ENCODE measurements around the gene RAPH1.

The RAPH1 gene

GRCh38 chr2:203583084-203583695, 48.1 kb upstream of the RAPH1 start:
- TF ChIP-seq ZNF132 (tag by site-specific recombination; IDR thresholded peaks at IDR 0.05; ENCODE audit: borderline replicate concordance) (no peak), PRDM6 (tag by site-specific recombination; IDR thresholded peaks at IDR 0.05) (no peak), BCL11B (tag by site-specific recombination; IDR thresholded peaks at IDR 0.05; ENCODE audit: low read depth) (no peak), ZNF561 (tag by site-specific recombination; IDR thresholded peaks at IDR 0.05; ENCODE audit: borderline replicate concordance) (no peak), ZNF571 (tag by site-specific recombination; IDR thresholded peaks at IDR 0.05) (no peak), ZNF350 (tag by site-specific recombination; IDR thresholded peaks at IDR 0.05) (no peak), ZNF596 (tag by site-specific recombination; IDR thresholded peaks at IDR 0.05) (no peak), ZNF24 (tag by site-specific recombination; IDR thresholded peaks at IDR 0.05) (no peak), ZNF501 (tag by site-specific recombination; IDR thresholded peaks at IDR 0.05) (no peak), ZNF600 (tag by site-specific recombination; IDR thresholded peaks at IDR 0.05) (no peak), SP3 (tag by site-specific recombination; IDR thresholded peaks at IDR 0.05) (no peak)
- no peak overlapping the region for H3K4me3 ChIP-seq (ENCODE audit: low read depth, low read length)
- H3K4me1 ChIP-seq (ENCODE audit: control insufficient read depth, insufficient read depth, low read length): 0 out of 2 replicates have a peak, but pooled peaks cover 7% of the 10 kb centered on the region
- no peaks in the 10 kb centered on the region for H3K36me3 ChIP-seq (ENCODE audit: control insufficient read depth in 2 of 2, insufficient read depth in 1 of 2, low read length in 2 of 2)
- no peaks in the 10 kb centered on the region for H3K9me3 ChIP-seq (ENCODE audit: control insufficient read depth, insufficient read depth, low read depth, low read length)
- ChIA-PET CTCF (interaction anchor here (0.5 kb wide), 2 partner anchors 42 to 296 kb away, joined by 4 read pairs; no protein-coding TSS in a partner anchor), POLR2A (no interaction called here)
- H3K27ac ChIP-seq (ENCODE audit: extremely low read depth, low read depth, low read length): no peak overlapping the region

- Histone ChIP-seq H3K9me3 (ENCODE audit: control insufficient read depth, insufficient read depth, low read depth, low read length) (no peaks in the 10 kb centered on the region), H3K4me1 (ENCODE audit: control insufficient read depth, insufficient read depth, low read length) (0 out of 2 replicates have a peak, but pooled peaks cover 7% of the 10 kb centered on the region), H3K27ac (ENCODE audit: extremely low read depth, low read depth, low read length) (no peak overlapping the region), H3K4me3 (ENCODE audit: low read depth, low read length) (no peak overlapping the region), H3K36me3 (ENCODE audit: control insufficient read depth in 2 of 2, insufficient read depth in 1 of 2, low read length in 2 of 2) (no peaks in the 10 kb centered on the region)
- ChIA-PET POLR2A (no interaction called here), CTCF (interaction anchor here (0.5 kb wide), 1 partner anchor 297 kb away, joined by 4 read pairs; no protein-coding TSS in a partner anchor)
- TF ChIP-seq ZNF473 (tag by site-specific recombination; IDR thresholded peaks at IDR 0.05) (no peak), ZNF514 (tag by site-specific recombination; IDR thresholded peaks at IDR 0.05) (no peak), ZNF610 (tag by site-specific recombination; IDR thresholded peaks at IDR 0.05; ENCODE audit: borderline replicate concordance) (no peak), IKZF3 (tag by site-specific recombination; IDR thresholded peaks at IDR 0.05) (no peak), ZNF280D (tag by site-specific recombination; IDR thresholded peaks at IDR 0.05) (no peak), ZNF155 (tag by site-specific recombination; IDR thresholded peaks at IDR 0.05) (no peak), ZNF501 (tag by site-specific recombination; IDR thresholded peaks at IDR 0.05) (no peak), ZNF623 (tag by site-specific recombination; IDR thresholded peaks at IDR 0.05) (no peak), ZNF560 (tag by site-specific recombination; IDR thresholded peaks at IDR 0.05; ENCODE audit: borderline replicate concordance) (no peak), ZNF488 (tag by site-specific recombination; IDR thresholded peaks at IDR 0.05) (no peak), REST (tag by site-specific recombination; IDR thresholded peaks at IDR 0.05) (no peak), AEBP2 (tag by site-specific recombination; IDR thresholded peaks at IDR 0.05; ENCODE audit: borderline replicate concordance) (no peak), ZNF221 (tag by site-specific recombination; IDR thresholded peaks at IDR 0.05; ENCODE audit: borderline replicate concordance) (no peak), ZNF701 (tag by site-specific recombination; IDR thresholded peaks at IDR 0.05) (no peak), ZFP69B (tag by site-specific recombination; IDR thresholded peaks at IDR 0.05) (no peak)
Observed at GRCh38 chr2:203582468-203582867, 47.4 kb upstream of the RAPH1 start.

Data from HEK293 (cell line).